GM23338 (cell line): ENCODE results near the gene STAM. TPM values are rescaled to one million over a fixed set of nuclear protein-coding genes. Genes with fewer than 3 reads are reported as not detected.

Experiments used
- ATAC-seq: fragments of 200-7000 bp; cut with Tn5 transposase; 3 replicates; pipeline ENCODE4 v1.9.1; 2020
- DNase-seq: peaks from one replicate; pipeline ENCODE4 v3.0.0-alpha.2; 2015; ENCODE audit warnings: low spot score
- H2AFZ ChIP-seq: fragments of 200-600 bp; sonication (generic); 2 replicates; pipeline ENCODE4 v1.8.0; 2016; ENCODE audit warnings: antibody characterized with exemption, mild to moderate bottlenecking, moderate library complexity
- H3F3A ChIP-seq: fragments of 200-600 bp; sonication (generic); replicated peaks from 2 replicates; pipeline ENCODE4 v1.8.0; 2017; ENCODE audit warnings: antibody characterized with exemption, mixed run types, low read depth
- H3K27ac ChIP-seq: fragments of 200-600 bp; sonication (generic); 2 replicates; pipeline ENCODE4 v1.6.1; 2016; ENCODE audit warnings: low read depth
- H3K27me3 ChIP-seq: fragments of 200-600 bp; sonication (generic); 2 replicates; pipeline ENCODE4 v1.8.0; 2016; ENCODE audit warnings: mild to moderate bottlenecking, mixed run types, moderate library complexity; ENCODE audit not compliant: insufficient read depth
- H3K36me3 ChIP-seq: fragments of 200-600 bp; sonication (generic); 2 replicates; pipeline ENCODE4 v1.8.0; 2016; ENCODE audit warnings: mild to moderate bottlenecking; ENCODE audit not compliant: insufficient read depth
- H3K4me1 ChIP-seq: fragments of 200-600 bp; sonication (generic); 2 replicates; pipeline ENCODE4 v1.8.0; 2016; ENCODE audit warnings: mild to moderate bottlenecking, moderate library complexity; ENCODE audit not compliant: insufficient read depth
- H3K4me2 ChIP-seq: fragments of 200-600 bp; sonication (generic); 2 replicates; pipeline ENCODE4 v1.7.1; 2017; ENCODE audit warnings: mixed run types
- H3K4me3 ChIP-seq: fragments of 200-600 bp; sonication (generic); 2 replicates; pipeline ENCODE4 v1.6.1; 2016; ENCODE audit warnings: mixed run types
- H3K79me2 ChIP-seq: fragments of 200-600 bp; sonication (generic); replicated peaks from 2 replicates; pipeline ENCODE4 v1.8.0; 2017; ENCODE audit warnings: mild to moderate bottlenecking; ENCODE audit not compliant: insufficient read depth
- H3K9me2 ChIP-seq: fragments of 200-600 bp; sonication (generic); 2 replicates; pipeline ENCODE4 v1.8.0; 2017; ENCODE audit not compliant: insufficient read depth
- H4K20me1 ChIP-seq: fragments of 200-600 bp; sonication (generic); replicated peaks from 2 replicates; pipeline ENCODE4 v1.8.0; 2017; ENCODE audit warnings: mild to moderate bottlenecking; ENCODE audit not compliant: insufficient read depth
- H3K27ac Mint-ChIP-seq: 2 replicates; pipeline ENCODE4 v1.8.0; 2020; ENCODE audit warnings: inconsistent platforms, mild to moderate bottlenecking, moderate library complexity, mixed read lengths
- H3K27me3 Mint-ChIP-seq: 3 replicates; pipeline ENCODE4 v1.8.0; 2022; ENCODE audit warnings: low read depth, mild to moderate bottlenecking, moderate library complexity, mixed read lengths, inconsistent platforms; ENCODE audit not compliant: insufficient read depth, poor library complexity
- H3K36me3 Mint-ChIP-seq: 3 replicates; pipeline ENCODE4 v1.8.0; 2021; ENCODE audit warnings: low read depth, mild to moderate bottlenecking, inconsistent platforms, moderate library complexity, mixed read lengths
- H3K4me1 Mint-ChIP-seq: 3 replicates; pipeline ENCODE4 v1.8.0; 2020; ENCODE audit warnings: mild to moderate bottlenecking, inconsistent platforms, mixed read lengths
- H3K4me3 Mint-ChIP-seq: 3 replicates; pipeline ENCODE4 v1.8.0; 2021; ENCODE audit warnings: moderate library complexity, mild to moderate bottlenecking, inconsistent platforms, mixed read lengths
- H3K9me3 Mint-ChIP-seq: 3 replicates; pipeline ENCODE4 v1.8.0; 2020; ENCODE audit warnings: moderate library complexity, mild to moderate bottlenecking, inconsistent platforms, mixed read lengths
- CREB1 ChIP-seq: fragments of 250-450 bp; sonication (Bioruptor Pico); IDR thresholded peaks from 2 replicates; pipeline ENCODE4 v1.5.0; 2020; ENCODE audit warnings: low read depth, mild to moderate bottlenecking, moderate library complexity
- EZH2 ChIP-seq: fragments of 200-600 bp; sonication (generic); IDR thresholded peaks from one replicate; pipeline ENCODE4 v1.8.0; 2017; ENCODE audit warnings: antibody characterized with exemption, mild to moderate bottlenecking, low read depth; ENCODE audit not compliant: unreplicated experiment
- EZH2phosphoT487 ChIP-seq: fragments of 200-600 bp; sonication (generic); IDR thresholded peaks from one replicate; pipeline ENCODE4 v1.8.1; 2018; ENCODE audit warnings: antibody characterized with exemption; ENCODE audit not compliant: unreplicated experiment
- JUNB ChIP-seq: IDR thresholded peaks from one replicate; pipeline ENCODE4 v1.6.1; 2016; ENCODE audit warnings: antibody characterized with exemption; ENCODE audit not compliant: unreplicated experiment
- NANOG ChIP-seq: IDR thresholded peaks from 2 replicates; pipeline ENCODE4 v1.6.1; 2016; ENCODE audit warnings: antibody characterized with exemption, borderline replicate concordance
- POLR2AphosphoS5 ChIP-seq: IDR thresholded peaks from 2 replicates; pipeline ENCODE4 v1.6.1; 2016; ENCODE audit warnings: antibody characterized with exemption, low read depth
- STAT1 ChIP-seq: IDR thresholded peaks from one replicate; pipeline ENCODE4 v1.6.1; 2016; ENCODE audit warnings: antibody characterized with exemption; ENCODE audit not compliant: unreplicated experiment
- ZNF114 ChIP-seq: fragments of 250-450 bp; sonication (Bioruptor Pico); IDR thresholded peaks from 2 replicates; pipeline ENCODE4 v1.5.0; 2020; ENCODE audit warnings: mild to moderate bottlenecking, moderate library complexity
- ZNF331 ChIP-seq: fragments of 250-450 bp; sonication (Bioruptor Pico); IDR thresholded peaks from 2 replicates; pipeline ENCODE4 v1.5.0; 2020; ENCODE audit warnings: low read depth, mild to moderate bottlenecking, moderate library complexity
- polyA plus RNA-seq: library from polyadenylated mRNA; unstranded; fragments of >200 nt; fragmentation: Nextera tagmentation; extraction: Ambion mirVana; gene quantifications from 2 replicates; pipeline ENCODE4 v1.2.1, GENCODE V29; 2016
- total RNA-seq: library from RNA; depleted of rRNA; stranded (reverse); fragments of >200 nt; shearing (Covaris generic); gene quantifications from 2 replicates; pipeline ENCODE4 v1.2.3, GENCODE V29; 2014
- TF ChIP-seq, protein P1 (sequence below): IDR thresholded peaks from 2 replicates; pipeline ENCODE4 v1.6.1; 2016; ENCODE audit warnings: antibody characterized with exemption
- TF ChIP-seq, protein P2 (sequence below), 2 experiments: fragments of 200-600 bp in 1 of 2; sonication (generic) in 1 of 2; conservative IDR thresholded peaks; 2 replicates each; pipeline versions ENCODE4 v1.5.1 to v1.6.1; 2016 to 2017; ENCODE audit warnings: antibody characterized with exemption in 2 of 2, low read depth in 2 of 2, mild to moderate bottlenecking in 2 of 2, moderate library complexity in 1 of 2
- TF ChIP-seq, protein P3 (sequence below): IDR thresholded peaks from one replicate; pipeline ENCODE4 v1.6.1; 2018; ENCODE audit warnings: antibody characterized with exemption; ENCODE audit not compliant: unreplicated experiment

Gene STAM
- total and polyA plus RNA-seq, 2 experiments from 2014 or later: 28.8 to 40.5 TPM

DNA sequence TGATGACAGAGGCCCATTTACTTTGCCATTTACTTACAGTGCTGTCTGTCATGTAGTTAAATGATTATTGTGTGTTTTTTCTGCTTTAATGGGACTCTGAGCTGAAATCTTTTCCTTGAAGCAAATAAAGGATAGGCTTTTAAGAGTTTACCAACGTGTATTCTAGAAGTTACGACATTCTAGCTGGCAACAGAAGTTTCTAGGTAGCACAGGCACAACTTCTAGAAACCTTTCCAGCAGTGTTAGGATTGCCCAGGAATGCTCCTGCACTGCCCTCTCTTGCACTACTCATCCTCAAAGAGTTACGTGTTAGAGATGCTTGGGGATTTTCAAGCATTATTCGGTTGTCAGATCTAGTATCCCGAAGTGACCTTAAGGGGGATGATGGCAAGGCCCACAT lies 65.5 kb downstream of the STAM start:
- H3K36me3 ChIP-seq: peaks cover 29% of the 10 kb centered on the region
- H3K4me3 Mint-ChIP-seq: no peak overlapping the region
- DNase-seq (no peak), ATAC-seq (no peak)
- no peaks in the 10 kb centered on the region for H3K79me2 ChIP-seq
- H3K36me3 Mint-ChIP-seq: peaks cover 36% of the 10 kb centered on the region
- H3K4me2 ChIP-seq: no peak overlapping the region
- H3K27ac Mint-ChIP-seq: no peak overlapping the region
- H3K27me3 ChIP-seq: no peaks in the 10 kb centered on the region
- H3K4me3 ChIP-seq: no peak overlapping the region
- H3K4me1 Mint-ChIP-seq: peaks cover 7% of the 10 kb centered on the region; the same call in 2 of the 3 replicates
- peaks cover 2% of the 10 kb centered on the region for H3K27me3 Mint-ChIP-seq
- no peaks in the 10 kb centered on the region for H3K9me2 ChIP-seq
- H3K9me3 Mint-ChIP-seq: no peaks in the 10 kb centered on the region
- peaks cover 7% of the 10 kb centered on the region; the same call in 1 of the 2 replicates for H4K20me1 ChIP-seq
- no peak overlapping the region for H2AFZ ChIP-seq
- H3F3A ChIP-seq: no peaks in the 10 kb centered on the region
- H3K4me1 ChIP-seq: no peaks in the 10 kb centered on the region
- TF ChIP-seq, protein P1, sequence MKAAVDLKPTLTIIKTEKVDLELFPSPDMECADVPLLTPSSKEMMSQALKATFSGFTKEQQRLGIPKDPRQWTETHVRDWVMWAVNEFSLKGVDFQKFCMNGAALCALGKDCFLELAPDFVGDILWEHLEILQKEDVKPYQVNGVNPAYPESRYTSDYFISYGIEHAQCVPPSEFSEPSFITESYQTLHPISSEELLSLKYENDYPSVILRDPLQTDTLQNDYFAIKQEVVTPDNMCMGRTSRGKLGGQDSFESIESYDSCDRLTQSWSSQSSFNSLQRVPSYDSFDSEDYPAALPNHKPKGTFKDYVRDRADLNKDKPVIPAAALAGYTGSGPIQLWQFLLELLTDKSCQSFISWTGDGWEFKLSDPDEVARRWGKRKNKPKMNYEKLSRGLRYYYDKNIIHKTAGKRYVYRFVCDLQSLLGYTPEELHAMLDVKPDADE: no peak
- TF ChIP-seq, protein P2, sequence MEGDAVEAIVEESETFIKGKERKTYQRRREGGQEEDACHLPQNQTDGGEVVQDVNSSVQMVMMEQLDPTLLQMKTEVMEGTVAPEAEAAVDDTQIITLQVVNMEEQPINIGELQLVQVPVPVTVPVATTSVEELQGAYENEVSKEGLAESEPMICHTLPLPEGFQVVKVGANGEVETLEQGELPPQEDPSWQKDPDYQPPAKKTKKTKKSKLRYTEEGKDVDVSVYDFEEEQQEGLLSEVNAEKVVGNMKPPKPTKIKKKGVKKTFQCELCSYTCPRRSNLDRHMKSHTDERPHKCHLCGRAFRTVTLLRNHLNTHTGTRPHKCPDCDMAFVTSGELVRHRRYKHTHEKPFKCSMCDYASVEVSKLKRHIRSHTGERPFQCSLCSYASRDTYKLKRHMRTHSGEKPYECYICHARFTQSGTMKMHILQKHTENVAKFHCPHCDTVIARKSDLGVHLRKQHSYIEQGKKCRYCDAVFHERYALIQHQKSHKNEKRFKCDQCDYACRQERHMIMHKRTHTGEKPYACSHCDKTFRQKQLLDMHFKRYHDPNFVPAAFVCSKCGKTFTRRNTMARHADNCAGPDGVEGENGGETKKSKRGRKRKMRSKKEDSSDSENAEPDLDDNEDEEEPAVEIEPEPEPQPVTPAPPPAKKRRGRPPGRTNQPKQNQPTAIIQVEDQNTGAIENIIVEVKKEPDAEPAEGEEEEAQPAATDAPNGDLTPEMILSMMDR (conservative IDR thresholded peaks at IDR 0.05; ENCODE audit: low read depth in 2 of 2): no peak
- TF ChIP-seq POLR2AphosphoS5 (no peak), EZH2 (no peak), ZNF331 (CRISPR knock-in tag) (no peak), ZNF114 (CRISPR knock-in tag) (no peak), CREB1 (no peak), JUNB (no peak), EZH2phosphoT487 (no peak), NANOG (no peak), STAT1 (no peak)
- TF ChIP-seq, protein P3, sequence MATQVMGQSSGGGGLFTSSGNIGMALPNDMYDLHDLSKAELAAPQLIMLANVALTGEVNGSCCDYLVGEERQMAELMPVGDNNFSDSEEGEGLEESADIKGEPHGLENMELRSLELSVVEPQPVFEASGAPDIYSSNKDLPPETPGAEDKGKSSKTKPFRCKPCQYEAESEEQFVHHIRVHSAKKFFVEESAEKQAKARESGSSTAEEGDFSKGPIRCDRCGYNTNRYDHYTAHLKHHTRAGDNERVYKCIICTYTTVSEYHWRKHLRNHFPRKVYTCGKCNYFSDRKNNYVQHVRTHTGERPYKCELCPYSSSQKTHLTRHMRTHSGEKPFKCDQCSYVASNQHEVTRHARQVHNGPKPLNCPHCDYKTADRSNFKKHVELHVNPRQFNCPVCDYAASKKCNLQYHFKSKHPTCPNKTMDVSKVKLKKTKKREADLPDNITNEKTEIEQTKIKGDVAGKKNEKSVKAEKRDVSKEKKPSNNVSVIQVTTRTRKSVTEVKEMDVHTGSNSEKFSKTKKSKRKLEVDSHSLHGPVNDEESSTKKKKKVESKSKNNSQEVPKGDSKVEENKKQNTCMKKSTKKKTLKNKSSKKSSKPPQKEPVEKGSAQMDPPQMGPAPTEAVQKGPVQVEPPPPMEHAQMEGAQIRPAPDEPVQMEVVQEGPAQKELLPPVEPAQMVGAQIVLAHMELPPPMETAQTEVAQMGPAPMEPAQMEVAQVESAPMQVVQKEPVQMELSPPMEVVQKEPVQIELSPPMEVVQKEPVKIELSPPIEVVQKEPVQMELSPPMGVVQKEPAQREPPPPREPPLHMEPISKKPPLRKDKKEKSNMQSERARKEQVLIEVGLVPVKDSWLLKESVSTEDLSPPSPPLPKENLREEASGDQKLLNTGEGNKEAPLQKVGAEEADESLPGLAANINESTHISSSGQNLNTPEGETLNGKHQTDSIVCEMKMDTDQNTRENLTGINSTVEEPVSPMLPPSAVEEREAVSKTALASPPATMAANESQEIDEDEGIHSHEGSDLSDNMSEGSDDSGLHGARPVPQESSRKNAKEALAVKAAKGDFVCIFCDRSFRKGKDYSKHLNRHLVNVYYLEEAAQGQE: no peak
- H3K27ac ChIP-seq: no peak overlapping the region
